ENCODE data around the gene NR3C2. TPM values are rescaled to one million over a fixed set of nuclear protein-coding genes. Genes with fewer than 3 reads are reported as not detected.

Gene NR3C2
- total and polyA plus RNA-seq, 10 of the 15 experiments (the other 5 are each of a cell fraction or from before 2014, with no cell fraction given) = 0.05 to 0.11 (median 0.08) TPM; not detected in 4

DNA sequence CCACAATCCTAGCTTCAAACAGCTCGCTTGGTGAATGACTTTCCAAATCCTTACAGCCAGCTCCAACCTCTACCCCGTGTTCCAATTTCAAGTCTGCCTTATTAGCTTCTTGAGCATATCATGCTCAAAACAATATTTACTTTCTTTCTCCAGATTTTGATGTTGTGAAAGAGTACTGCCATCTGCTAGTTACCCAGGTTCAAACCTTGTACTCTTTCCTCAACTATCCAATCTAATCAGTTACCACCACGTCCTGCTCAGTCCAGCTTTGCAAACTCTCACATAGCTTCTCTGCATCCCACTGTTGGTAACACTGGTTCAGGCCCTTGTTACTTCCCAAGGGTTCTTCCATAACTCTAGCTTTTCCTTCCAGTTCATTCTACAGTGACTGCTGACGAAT, 179.1 kb downstream of the NR3C2 start:
- Histone ChIP-seq H3K4me1 (ENCODE audit: control insufficient read depth, insufficient read depth, low read length) (no peaks in the 10 kb centered on the region), H4K20me1 (ENCODE audit: control insufficient read depth, insufficient read depth) (no peaks in the 10 kb centered on the region), H3K79me2 (ENCODE audit: control insufficient read depth, insufficient read depth, low read length) (no peaks in the 10 kb centered on the region), H3K4me2 (ENCODE audit: control insufficient read depth, insufficient read depth) (no peak overlapping the region), H3K27me3 (replicated peaks in 1 of 2; ENCODE audit: control insufficient read depth in 2 of 2, insufficient read depth in 2 of 2, low read length in 1 of 2) (no peaks in the 10 kb centered on the region), H2AFZ (ENCODE audit: control insufficient read depth, low read depth, low read length) (no peak overlapping the region), H3K36me3 (ENCODE audit: control insufficient read depth in 2 of 2, insufficient read depth in 2 of 2, low read length in 1 of 2) (no peaks in the 10 kb centered on the region), H3K9ac (ENCODE audit: control insufficient read depth, insufficient read depth, low read length) (no peak overlapping the region), H3K9me3 (replicated peaks; ENCODE audit: control insufficient read depth, insufficient read depth, low read length) (no peaks in the 10 kb centered on the region), H3K27ac (ENCODE audit: control insufficient read depth, insufficient read depth) (no peak overlapping the region), H3K4me3 (no peak overlapping the region)
- intact Hi-C loops (cut with micrococcal nuclease; ENCODE audit: unreplicated experiment) = no loop called here
- ATAC-seq (no peak), FAIRE-seq (no peak), DNase-seq (ENCODE audit: low read depth, low spot score) (no peak)
- ChIA-PET SMC1A (ENCODE audit: uncharacterized antibody, unreplicated experiment) (interaction anchor here (0.6 kb wide), 1 partner anchor 42 kb away, joined by 3 read pairs; no protein-coding TSS in a partner anchor), POLR2A (no interaction called here), CTCF (no interaction called here), RAD21 (ENCODE audit: unreplicated experiment) (no interaction called here)
- no TSS peak for BruUV-seq (replicated peaks)
- 0% methylated on average over 4 of the region's 4 CpGs for WGBS (ENCODE audit: insufficient coverage, insufficient replicate concordance, low lambda C conversion rate, missing lambda C conversion rate)
- in situ Hi-C loops (cut with MboI) = no loop called here
- TF ChIP-seq NFYA (IDR thresholded peaks at IDR 0.05; ENCODE audit: borderline replicate concordance, low read depth, low read length) = no peak
- TF ChIP-seq NBN (IDR thresholded peaks at IDR 0.05) = no peak
- no peak for TF ChIP-seq CBX5 (IDR thresholded peaks at IDR 0.05; ENCODE audit: low read depth)
- TF ChIP-seq, protein P1, sequence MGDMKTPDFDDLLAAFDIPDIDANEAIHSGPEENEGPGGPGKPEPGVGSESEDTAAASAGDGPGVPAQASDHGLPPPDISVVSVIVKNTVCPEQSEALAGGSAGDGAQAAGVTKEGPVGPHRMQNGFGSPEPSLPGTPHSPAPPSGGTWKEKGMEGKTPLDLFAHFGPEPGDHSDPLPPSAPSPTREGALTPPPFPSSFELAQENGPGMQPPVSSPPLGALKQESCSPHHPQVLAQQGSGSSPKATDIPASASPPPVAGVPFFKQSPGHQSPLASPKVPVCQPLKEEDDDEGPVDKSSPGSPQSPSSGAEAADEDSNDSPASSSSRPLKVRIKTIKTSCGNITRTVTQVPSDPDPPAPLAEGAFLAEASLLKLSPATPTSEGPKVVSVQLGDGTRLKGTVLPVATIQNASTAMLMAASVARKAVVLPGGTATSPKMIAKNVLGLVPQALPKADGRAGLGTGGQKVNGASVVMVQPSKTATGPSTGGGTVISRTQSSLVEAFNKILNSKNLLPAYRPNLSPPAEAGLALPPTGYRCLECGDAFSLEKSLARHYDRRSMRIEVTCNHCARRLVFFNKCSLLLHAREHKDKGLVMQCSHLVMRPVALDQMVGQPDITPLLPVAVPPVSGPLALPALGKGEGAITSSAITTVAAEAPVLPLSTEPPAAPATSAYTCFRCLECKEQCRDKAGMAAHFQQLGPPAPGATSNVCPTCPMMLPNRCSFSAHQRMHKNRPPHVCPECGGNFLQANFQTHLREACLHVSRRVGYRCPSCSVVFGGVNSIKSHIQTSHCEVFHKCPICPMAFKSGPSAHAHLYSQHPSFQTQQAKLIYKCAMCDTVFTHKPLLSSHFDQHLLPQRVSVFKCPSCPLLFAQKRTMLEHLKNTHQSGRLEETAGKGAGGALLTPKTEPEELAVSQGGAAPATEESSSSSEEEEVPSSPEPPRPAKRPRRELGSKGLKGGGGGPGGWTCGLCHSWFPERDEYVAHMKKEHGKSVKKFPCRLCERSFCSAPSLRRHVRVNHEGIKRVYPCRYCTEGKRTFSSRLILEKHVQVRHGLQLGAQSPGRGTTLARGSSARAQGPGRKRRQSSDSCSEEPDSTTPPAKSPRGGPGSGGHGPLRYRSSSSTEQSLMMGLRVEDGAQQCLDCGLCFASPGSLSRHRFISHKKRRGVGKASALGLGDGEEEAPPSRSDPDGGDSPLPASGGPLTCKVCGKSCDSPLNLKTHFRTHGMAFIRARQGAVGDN (IDR thresholded peaks at IDR 0.05) = no peak
- TF ChIP-seq, protein P2, sequence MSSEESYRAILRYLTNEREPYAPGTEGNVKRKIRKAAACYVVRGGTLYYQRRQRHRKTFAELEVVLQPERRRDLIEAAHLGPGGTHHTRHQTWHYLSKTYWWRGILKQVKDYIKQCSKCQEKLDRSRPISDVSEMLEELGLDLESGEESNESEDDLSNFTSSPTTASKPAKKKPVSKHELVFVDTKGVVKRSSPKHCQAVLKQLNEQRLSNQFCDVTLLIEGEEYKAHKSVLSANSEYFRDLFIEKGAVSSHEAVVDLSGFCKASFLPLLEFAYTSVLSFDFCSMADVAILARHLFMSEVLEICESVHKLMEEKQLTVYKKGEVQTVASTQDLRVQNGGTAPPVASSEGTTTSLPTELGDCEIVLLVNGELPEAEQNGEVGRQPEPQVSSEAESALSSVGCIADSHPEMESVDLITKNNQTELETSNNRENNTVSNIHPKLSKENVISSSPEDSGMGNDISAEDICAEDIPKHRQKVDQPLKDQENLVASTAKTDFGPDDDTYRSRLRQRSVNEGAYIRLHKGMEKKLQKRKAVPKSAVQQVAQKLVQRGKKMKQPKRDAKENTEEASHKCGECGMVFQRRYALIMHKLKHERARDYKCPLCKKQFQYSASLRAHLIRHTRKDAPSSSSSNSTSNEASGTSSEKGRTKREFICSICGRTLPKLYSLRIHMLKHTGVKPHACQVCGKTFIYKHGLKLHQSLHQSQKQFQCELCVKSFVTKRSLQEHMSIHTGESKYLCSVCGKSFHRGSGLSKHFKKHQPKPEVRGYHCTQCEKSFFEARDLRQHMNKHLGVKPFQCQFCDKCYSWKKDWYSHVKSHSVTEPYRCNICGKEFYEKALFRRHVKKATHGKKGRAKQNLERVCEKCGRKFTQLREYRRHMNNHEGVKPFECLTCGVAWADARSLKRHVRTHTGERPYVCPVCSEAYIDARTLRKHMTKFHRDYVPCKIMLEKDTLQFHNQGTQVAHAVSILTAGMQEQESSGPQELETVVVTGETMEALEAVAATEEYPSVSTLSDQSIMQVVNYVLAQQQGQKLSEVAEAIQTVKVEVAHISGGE (CRISPR knock-in tag; IDR thresholded peaks at IDR 0.05) = no peak
- no peak for TF ChIP-seq POLR2A (IDR thresholded peaks at IDR 0.05; ENCODE audit: low read depth, low read length)
- no peak for TF ChIP-seq CHD1 (IDR thresholded peaks at IDR 0.05; ENCODE audit: low read depth, low read length)
- TF ChIP-seq FOS (IDR thresholded peaks at IDR 0.05; ENCODE audit: borderline replicate concordance, extremely low read depth, insufficient read length) = no peak
- TF ChIP-seq, protein P3, sequence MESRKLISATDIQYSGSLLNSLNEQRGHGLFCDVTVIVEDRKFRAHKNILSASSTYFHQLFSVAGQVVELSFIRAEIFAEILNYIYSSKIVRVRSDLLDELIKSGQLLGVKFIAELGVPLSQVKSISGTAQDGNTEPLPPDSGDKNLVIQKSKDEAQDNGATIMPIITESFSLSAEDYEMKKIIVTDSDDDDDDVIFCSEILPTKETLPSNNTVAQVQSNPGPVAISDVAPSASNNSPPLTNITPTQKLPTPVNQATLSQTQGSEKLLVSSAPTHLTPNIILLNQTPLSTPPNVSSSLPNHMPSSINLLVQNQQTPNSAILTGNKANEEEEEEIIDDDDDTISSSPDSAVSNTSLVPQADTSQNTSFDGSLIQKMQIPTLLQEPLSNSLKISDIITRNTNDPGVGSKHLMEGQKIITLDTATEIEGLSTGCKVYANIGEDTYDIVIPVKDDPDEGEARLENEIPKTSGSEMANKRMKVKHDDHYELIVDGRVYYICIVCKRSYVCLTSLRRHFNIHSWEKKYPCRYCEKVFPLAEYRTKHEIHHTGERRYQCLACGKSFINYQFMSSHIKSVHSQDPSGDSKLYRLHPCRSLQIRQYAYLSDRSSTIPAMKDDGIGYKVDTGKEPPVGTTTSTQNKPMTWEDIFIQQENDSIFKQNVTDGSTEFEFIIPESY (IDR thresholded peaks at IDR 0.05) = no peak
- no peak for TF ChIP-seq SUPT20H (IDR thresholded peaks at IDR 0.05; ENCODE audit: borderline replicate concordance, control insufficient read depth, low read depth, low read length)
- no peak for TF ChIP-seq KAT2A (conservative IDR thresholded peaks at IDR 0.05; ENCODE audit: control insufficient read depth, low read depth, low read length)
- TF ChIP-seq, protein P4, sequence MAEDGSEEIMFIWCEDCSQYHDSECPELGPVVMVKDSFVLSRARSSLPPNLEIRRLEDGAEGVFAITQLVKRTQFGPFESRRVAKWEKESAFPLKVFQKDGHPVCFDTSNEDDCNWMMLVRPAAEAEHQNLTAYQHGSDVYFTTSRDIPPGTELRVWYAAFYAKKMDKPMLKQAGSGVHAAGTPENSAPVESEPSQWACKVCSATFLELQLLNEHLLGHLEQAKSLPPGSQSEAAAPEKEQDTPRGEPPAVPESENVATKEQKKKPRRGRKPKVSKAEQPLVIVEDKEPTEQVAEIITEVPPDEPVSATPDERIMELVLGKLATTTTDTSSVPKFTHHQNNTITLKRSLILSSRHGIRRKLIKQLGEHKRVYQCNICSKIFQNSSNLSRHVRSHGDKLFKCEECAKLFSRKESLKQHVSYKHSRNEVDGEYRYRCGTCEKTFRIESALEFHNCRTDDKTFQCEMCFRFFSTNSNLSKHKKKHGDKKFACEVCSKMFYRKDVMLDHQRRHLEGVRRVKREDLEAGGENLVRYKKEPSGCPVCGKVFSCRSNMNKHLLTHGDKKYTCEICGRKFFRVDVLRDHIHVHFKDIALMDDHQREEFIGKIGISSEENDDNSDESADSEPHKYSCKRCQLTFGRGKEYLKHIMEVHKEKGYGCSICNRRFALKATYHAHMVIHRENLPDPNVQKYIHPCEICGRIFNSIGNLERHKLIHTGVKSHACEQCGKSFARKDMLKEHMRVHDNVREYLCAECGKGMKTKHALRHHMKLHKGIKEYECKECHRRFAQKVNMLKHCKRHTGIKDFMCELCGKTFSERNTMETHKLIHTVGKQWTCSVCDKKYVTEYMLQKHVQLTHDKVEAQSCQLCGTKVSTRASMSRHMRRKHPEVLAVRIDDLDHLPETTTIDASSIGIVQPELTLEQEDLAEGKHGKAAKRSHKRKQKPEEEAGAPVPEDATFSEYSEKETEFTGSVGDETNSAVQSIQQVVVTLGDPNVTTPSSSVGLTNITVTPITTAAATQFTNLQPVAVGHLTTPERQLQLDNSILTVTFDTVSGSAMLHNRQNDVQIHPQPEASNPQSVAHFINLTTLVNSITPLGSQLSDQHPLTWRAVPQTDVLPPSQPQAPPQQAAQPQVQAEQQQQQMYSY (CRISPR knock-in tag; IDR thresholded peaks at IDR 0.05) = no peak
